ENCODE data around the gene LUC7L. TPM values are rescaled to one million over a fixed set of nuclear protein-coding genes. Genes with fewer than 3 reads are reported as not detected.

LUC7L gene, protein sequence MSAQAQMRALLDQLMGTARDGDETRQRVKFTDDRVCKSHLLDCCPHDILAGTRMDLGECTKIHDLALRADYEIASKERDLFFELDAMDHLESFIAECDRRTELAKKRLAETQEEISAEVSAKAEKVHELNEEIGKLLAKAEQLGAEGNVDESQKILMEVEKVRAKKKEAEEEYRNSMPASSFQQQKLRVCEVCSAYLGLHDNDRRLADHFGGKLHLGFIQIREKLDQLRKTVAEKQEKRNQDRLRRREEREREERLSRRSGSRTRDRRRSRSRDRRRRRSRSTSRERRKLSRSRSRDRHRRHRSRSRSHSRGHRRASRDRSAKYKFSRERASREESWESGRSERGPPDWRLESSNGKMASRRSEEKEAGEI
- total RNA-seq = 100 to 1,000 TPM in 3 of 6 donors, 10 to 100 TPM in 3; 57.9 to 394 (median 108) TPM

DNA sequence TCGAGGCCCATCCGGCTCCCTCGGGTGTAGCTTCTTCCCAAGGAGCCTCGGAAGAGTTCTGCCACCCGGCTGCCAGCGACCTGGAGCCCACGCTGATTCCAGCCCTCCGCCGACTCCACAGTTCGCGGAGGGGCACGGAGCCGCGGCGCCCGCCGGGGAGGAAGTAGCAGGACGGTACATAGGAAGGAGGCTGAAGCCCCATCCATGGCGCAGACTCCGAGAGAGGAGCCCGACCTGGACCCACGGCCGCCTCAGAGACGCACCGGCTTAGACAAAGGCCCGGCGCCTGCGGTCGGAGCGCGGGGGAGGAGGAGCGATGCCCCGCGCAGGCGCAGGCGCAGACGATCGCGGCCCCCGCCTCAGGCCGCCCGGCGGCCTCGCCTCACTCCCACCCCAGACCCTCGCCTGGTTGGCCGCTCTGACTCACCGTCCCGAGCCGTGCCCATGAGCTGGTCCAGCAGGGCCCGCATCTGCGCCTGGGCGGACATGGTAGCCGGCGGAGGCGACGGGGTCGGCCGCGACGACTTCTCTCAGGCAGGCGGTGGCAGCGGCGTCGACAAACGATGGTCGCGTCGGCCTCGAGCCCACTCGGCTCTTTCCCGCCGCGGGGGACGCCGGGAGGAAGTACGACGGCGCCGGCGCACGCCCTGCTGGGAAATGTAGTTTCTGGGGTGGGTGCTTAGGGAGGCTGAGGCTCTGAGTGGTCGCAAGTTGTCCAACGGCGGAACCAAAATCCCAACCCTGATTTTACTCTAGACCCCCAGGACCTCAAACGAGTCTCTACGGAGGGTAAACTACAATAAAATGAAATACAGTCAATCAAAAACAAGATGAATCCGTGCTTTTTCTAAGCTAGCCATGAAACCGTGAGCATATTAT lies at the start of gene LUC7L:
LUC7L (minus strand) TSS at position 598 of the 879 bp plus-strand sequence; CDS start at position 488, 110 bp downstream.
- H3K4me1 ChIP-seq = peaks cover 17 to 28% (median 21%) of the 10 kb centered on the region in 4 donors
- peak within 1 kb of the TSS; percentile 70 to 86 (median 76) for H3K4me3 ChIP-seq
- 2 to 14% methylated on average over 7 to 39 of the region's 88 CpGs for WGBS, 2 donors
- TF ChIP-seq POLR2A (IDR thresholded peaks at IDR 0.05) (peak; percentile 56 to 98 (median 96)), EP300 (IDR thresholded peaks at IDR 0.05) (peak in 1 of 4 donors; percentile 59), POLR2AphosphoS5 (IDR thresholded peaks at IDR 0.05) (peak; percentile 99)
- TF ChIP-seq, protein P1, sequence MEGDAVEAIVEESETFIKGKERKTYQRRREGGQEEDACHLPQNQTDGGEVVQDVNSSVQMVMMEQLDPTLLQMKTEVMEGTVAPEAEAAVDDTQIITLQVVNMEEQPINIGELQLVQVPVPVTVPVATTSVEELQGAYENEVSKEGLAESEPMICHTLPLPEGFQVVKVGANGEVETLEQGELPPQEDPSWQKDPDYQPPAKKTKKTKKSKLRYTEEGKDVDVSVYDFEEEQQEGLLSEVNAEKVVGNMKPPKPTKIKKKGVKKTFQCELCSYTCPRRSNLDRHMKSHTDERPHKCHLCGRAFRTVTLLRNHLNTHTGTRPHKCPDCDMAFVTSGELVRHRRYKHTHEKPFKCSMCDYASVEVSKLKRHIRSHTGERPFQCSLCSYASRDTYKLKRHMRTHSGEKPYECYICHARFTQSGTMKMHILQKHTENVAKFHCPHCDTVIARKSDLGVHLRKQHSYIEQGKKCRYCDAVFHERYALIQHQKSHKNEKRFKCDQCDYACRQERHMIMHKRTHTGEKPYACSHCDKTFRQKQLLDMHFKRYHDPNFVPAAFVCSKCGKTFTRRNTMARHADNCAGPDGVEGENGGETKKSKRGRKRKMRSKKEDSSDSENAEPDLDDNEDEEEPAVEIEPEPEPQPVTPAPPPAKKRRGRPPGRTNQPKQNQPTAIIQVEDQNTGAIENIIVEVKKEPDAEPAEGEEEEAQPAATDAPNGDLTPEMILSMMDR (IDR thresholded peaks at IDR 0.05) = peak in 3 of 6 experiments; percentile 15 to 43 (median 38)
- peak within 1 kb of the TSS; percentile 95 to 98 (median 96) for H3K27ac ChIP-seq
- DNase-seq = peak; percentile 88 to 97
- H3K36me3 ChIP-seq = peaks cover 7 to 36% (median 27%) of the 10 kb centered on the region in 4 donors
- peak; percentile 90 to 98 for ATAC-seq (ENCODE audit: low FRiP score in 2 of 2)
- no peaks in the 10 kb centered on the region for H3K9me3 ChIP-seq
- no peaks in the 10 kb centered on the region for H3K27me3 ChIP-seq

DNA sequence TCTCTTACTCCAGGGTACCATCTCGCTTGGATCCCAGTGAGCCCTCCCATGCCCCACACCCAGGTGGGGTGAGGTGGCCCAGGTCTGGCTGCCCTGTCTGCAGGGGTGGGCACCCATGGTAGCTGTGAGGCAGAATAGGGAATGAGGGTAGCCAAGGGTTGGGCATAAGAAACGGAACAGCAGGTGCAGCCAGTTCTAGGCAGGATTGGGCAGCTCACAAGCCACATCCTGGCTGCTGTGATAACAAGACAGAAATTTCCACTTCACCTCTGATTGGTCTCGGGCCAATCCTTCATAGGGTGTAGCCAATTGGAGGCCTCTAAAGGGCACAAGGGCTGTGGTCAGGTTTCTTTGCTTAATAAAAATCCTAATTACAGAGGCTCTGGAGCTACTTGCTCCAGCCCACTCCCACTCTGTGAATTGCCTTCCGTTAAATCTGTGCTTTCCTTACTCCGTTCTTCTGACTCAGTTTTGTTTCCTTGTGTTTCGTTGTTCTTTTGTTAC lies 49.7 kb upstream of the LUC7L start:
- Histone ChIP-seq H3K4me3 (no peak overlapping the region), H3K4me1 (peaks cover 19 to 44% (median 22%) of the 10 kb centered on the region in 4 donors), H3K27me3 (peaks cover 2 to 46% (median 24%) of the 10 kb centered on the region in 4 donors), H3K36me3 (no peaks in the 10 kb centered on the region), H3K9me3 (no peaks in the 10 kb centered on the region), H3K27ac (no peak overlapping the region)
- DNase-seq = peak; percentile 38 to 45
- no peak for ATAC-seq (ENCODE audit: low FRiP score in 2 of 2)
- WGBS, 2 donors = 46 to 48% methylated on average over 5 to 6 of the region's 6 CpGs
- TF ChIP-seq POLR2AphosphoS5 (IDR thresholded peaks at IDR 0.05) (no peak), EP300 (IDR thresholded peaks at IDR 0.05) (no peak), POLR2A (IDR thresholded peaks at IDR 0.05) (no peak)
- TF ChIP-seq, protein P1 (IDR thresholded peaks at IDR 0.05) = no peak

DNA sequence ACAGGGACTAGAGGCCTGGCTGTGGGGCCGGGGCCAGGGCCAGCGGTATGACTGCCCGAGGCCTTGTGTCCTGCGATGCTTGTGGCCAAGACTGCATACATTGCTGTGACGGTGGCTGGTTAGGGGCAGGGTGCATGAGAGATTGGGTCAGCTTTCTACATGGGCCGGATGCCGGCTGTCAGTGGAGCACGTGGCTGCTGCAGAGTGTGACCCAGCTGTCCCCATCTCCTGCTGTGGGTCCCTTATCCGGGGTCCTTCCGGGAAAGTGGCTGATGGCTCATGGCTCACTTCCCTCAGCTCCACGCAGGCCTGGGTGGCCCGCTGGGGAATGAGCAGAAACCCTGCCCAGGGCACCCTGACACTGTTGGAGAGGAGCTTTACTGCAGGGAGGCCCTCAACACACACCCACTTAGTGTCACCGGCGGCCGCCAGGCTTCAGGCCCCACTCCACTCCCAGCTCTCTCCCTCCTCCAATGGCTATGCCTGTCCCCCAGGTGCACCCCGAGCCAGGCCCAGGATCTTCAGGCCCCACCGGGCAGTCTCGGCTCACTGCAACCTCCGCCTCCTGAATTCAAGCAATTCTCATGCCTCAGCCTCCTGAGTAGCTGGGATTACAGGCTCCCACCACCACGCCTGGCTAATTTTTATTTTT lies 47.3 kb upstream of the LUC7L start:
- no peak for ATAC-seq (ENCODE audit: low FRiP score in 2 of 2)
- Histone ChIP-seq H3K4me1 (peaks cover 19 to 39% (median 22%) of the 10 kb centered on the region in 4 donors), H3K9me3 (no peaks in the 10 kb centered on the region), H3K4me3 (no peak overlapping the region), H3K36me3 (no peaks in the 10 kb centered on the region), H3K27ac (peak overlapping the region in 2 of 4 donors; percentile 34 to 75), H3K27me3 (peaks cover 2 to 39% (median 18%) of the 10 kb centered on the region in 4 donors)
- peak in 1 of 2 donors; percentile 79 for DNase-seq
- 71 to 78% methylated on average over 13 to 17 of the region's 20 CpGs for WGBS, 2 donors
- TF ChIP-seq EP300 (IDR thresholded peaks at IDR 0.05) = no peak
- TF ChIP-seq POLR2A (IDR thresholded peaks at IDR 0.05) = peak in 1 of 4 donors; percentile 8

DNA sequence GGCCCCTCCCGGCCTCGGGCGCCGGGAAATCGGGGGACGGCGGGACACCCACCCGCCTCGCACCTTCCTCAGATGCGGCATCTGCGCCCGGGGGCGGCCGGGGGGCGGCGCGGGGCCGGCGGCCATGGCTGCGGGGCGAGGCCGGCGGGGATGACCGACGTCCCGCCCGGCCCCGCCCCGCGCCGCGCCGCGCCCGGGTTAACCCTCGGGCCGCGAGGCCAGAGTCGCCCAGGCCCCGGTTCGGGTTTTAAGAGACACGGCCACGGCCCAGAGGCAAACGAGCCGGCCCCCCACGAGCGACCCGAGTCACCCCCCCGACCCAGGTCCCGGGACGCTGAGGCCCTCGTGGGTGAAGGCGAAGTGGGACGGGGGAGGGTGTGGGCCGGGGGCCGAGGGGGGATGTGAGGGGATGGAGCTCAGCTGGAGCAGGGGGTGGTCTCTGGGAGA lies 46.6 kb upstream of the LUC7L start, which contains the start of gene RGS11:
RGS11 (minus strand) TSS at position 159 of the 447 bp plus-strand sequence; CDS start at position 126, 33 bp downstream.
- H3K9me3 ChIP-seq = no peaks in the 10 kb centered on the region
- no peak for TF ChIP-seq EP300 (IDR thresholded peaks at IDR 0.05)
- TF ChIP-seq POLR2A (IDR thresholded peaks at IDR 0.05) = no peak
- TF ChIP-seq POLR2AphosphoS5 (IDR thresholded peaks at IDR 0.05) = no peak
- TF ChIP-seq, protein P1 (IDR thresholded peaks at IDR 0.05) = no peak
- peak within 1 kb of the TSS in 2 of 4 donors; percentile 34 to 75 for H3K27ac ChIP-seq
- no peaks in the 10 kb centered on the region for H3K36me3 ChIP-seq
- 4 to 30% methylated on average over 4 to 49 of the region's 56 CpGs for WGBS, 2 donors
- H3K4me3 ChIP-seq = peak within 1 kb of the TSS; percentile 25 to 51 (median 49)
- ATAC-seq (ENCODE audit: low FRiP score in 2 of 2) = peak in 1 of 2 donors; percentile 77
- peak in 1 of 2 donors; percentile 87 for DNase-seq
- peaks cover 0 to 32% (median 11%) of the 10 kb centered on the region in 4 donors for H3K27me3 ChIP-seq
- peaks cover 15 to 31% (median 17%) of the 10 kb centered on the region in 4 donors for H3K4me1 ChIP-seq

Data from upper lobe of left lung (tissue), 6 donors.